ENCODE measurements around the gene DUSP5.

DUSP5 gene

DNA sequence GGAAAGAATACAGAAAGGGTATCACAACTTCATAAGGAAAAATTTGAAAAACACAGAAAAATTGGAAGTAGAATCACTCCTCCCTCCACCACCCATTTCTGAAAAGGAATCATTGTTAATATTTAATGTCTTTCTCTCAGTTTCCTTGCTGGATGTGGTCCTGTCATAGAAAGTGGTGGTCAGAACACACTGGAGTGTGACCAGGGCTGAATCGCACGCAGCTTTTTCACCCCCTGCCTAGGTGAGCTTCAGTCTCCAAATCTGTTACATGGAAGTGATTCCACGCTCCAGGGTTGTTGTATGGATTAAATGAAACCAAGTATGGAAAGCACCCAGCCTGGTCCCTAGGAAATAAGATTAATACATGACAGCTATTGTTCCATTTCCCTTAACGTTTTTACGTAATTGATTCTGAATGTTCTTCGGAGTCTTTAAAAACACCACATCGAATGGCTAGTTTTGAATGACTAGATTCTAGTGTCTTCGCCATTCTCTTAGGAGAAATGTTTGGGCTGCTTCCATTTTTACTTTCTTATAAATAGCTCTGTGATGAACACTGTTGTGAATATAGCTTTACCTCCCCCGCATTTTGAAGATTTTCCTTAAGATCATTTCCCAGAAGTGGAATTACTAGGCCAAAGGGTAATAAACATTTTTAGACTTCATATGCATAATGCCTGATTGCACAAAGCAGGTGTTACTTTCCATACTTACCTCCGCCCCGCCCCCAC is 10.9 kb upstream of the DUSP5 start:
- no peak for TF ChIP-seq CTCF (IDR thresholded peaks at IDR 0.05)

- no peak for TF ChIP-seq CTCF (IDR thresholded peaks at IDR 0.05)
Measured at GRCh38 chr10:110487411-110488331, 10.0 kb upstream of the DUSP5 start.

DNA sequence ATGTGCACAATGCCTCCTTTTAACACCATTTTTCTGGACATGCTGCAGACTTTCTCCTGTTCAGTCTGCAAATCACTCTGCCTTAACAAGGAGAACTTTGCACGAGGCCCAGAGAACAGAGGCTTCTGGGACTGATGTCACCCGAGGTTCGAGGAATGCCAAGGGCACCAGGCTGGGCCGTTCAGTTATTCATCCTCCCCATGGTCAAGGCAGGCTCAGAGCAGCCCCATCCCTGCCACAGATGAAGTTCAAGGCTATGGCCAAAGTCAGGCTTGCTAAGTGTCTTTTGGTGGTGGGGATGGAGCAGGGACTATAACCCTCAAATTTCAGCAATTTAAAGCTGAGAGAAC is 9.4 kb upstream of the DUSP5 start:
- TF ChIP-seq CTCF (IDR thresholded peaks at IDR 0.05), result no peak

DNA sequence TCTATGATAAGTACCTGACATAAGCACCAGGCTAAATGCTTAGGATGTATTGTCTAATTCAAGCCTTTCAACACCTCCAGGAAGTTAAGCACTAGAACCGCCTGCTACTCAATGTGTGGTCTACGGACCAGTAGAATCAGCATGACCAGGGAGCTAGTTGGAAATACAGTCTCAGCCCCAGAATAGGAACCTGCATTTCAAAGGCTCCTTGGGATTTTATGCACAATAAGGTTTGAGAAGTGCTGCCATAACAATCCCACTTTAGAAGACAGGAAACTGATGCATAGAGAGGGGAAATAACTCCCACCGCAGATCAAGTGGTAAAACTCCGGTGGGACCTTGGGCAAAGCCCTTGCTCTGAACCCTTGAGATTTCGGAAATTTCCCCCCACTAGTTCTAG is 8.8 kb upstream of the DUSP5 start:
- TF ChIP-seq CTCF (IDR thresholded peaks at IDR 0.05), result no peak

DNA sequence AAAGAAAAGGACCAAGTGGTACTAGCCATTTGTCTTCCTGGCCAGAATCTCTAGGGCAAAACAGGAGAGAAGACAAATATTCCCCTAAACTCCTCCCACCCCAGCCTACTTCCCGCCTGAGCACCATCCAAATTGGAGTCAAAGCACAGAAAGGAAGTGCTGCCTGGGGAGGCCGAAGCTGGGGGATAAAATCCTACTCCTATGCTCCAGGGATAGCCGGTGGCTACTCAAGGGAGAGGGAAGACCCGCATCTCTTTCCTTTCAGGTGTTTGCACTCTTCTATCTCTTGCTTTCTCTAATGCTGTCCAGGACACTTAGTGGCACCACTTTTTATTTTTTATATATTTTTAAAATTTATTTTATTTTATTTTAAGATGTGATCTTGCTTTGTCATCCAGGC is 7.1 kb upstream of the DUSP5 start:
- TF ChIP-seq CTCF (IDR thresholded peaks at IDR 0.05), result no peak

- TF ChIP-seq CTCF (IDR thresholded peaks at IDR 0.05), result no peak
Measured at GRCh38 chr10:110491346-110491745, 6.4 kb upstream of the DUSP5 start.

DNA sequence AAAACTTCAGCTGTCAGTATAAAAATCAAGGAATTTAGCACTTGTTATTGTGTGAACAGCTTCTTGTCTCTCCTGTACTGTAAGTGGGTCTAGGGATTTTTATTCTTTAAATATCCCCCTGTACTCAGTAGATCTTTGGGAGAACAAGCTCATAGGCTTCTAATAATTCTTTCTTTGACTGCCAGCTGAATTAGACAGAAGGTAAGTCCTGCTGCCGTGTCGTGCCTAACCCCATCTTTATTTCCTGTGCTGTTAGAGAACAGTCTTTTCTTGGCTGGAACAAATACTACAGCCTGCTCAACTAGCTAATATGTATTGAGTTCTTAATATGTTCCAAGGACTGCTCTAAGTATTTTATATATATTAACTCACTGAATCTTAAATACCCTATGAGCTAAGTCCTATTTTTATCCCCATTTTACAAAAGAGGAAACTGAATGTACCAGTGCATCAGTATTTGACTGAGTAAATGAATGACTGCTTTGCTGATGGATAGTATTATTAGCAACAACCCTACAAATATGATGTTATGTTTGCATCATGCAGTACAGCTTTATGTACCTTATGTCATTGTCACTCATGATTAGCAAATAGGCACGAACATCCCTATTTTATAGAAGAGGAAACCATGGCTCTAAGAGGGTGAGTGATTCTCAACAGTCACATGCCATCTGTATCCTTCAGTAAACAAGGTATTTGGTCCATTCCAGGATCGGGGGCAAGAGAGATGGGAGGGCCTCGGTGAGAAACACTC is 5.5 kb upstream of the DUSP5 start:
- no peak for TF ChIP-seq CTCF (IDR thresholded peaks at IDR 0.05)

Measured in LNCAP (cell line).